Endothelial cell of umbilical vein (primary cell): ENCODE data around the gene ATIC. TPM values are rescaled to one million over a fixed set of nuclear protein-coding genes. Genes with fewer than 3 reads are reported as not detected.

ENCODE experiments used
- BruUV-seq: library from RNA; stranded (reverse); fragments of 400-500 nt; replicated peaks from 2 replicates; lab custom pipeline; 2021; lab: Mats Ljungman, UMichigan
- CTCF ChIA-PET: fragments of 300-600, 350-600 bp; sonication (Branson Sonifier 250); formaldehyde crosslinking; loops from one replicate; lab custom pipeline; 2021; ENCODE audit warnings: antibody characterized with exemption, inconsistent platforms; lab: Charles Lee
- POLR2A ChIA-PET: fragments of 300-600, 350-600 bp; sonication (Branson Sonifier 250); formaldehyde crosslinking; loops from one replicate; lab custom pipeline; 2021; ENCODE audit warnings: antibody characterized with exemption, inconsistent platforms; lab: Charles Lee
- DNase-seq: peaks from one replicate; pipeline ENCODE4 v3.0.0-alpha.2; 2011; ENCODE audit warnings: low read depth, low spot score
- FAIRE-seq: peaks from 2 replicates; lab custom pipeline; 2011; peaks lifted over from hg19 to GRCh38; lab: Jason Lieb, UNC
- H2AFZ ChIP-seq: 2 replicates; pipeline ENCODE4 v1.6.0; 2012; ENCODE audit warnings: low read depth, low read length, control low read depth, inconsistent platforms
- H3K27ac ChIP-seq: 2 replicates; pipeline ENCODE4 v1.5.1; 2011; ENCODE audit warnings: low read depth, mild to moderate bottlenecking, control low read depth, low read length, moderate library complexity; ENCODE audit not compliant: insufficient read depth
- H3K27me3 ChIP-seq, 2 experiments: 2 replicates each; pipeline versions ENCODE4 v1.6.0 to v1.6.1; 2011; ENCODE audit warnings: low read length in 2 of 2, mixed read lengths in 1 of 2; ENCODE audit not compliant: control insufficient read depth in 2 of 2, insufficient read depth in 2 of 2
- H3K36me3 ChIP-seq, 2 experiments: 2 replicates in 1 of 2; 3 replicates in 1 of 2; pipeline ENCODE4 v1.5.1; 2011; ENCODE audit warnings: low read length in 2 of 2, mild to moderate bottlenecking in 1 of 2, moderate library complexity in 1 of 2; ENCODE audit not compliant: control insufficient read depth in 2 of 2, insufficient read depth in 2 of 2; ENCODE audit errors: extremely low read depth in 1 of 2
- H3K4me1 ChIP-seq: 3 replicates; pipeline ENCODE4 v1.5.1; 2011; ENCODE audit warnings: mild to moderate bottlenecking, low read length; ENCODE audit not compliant: control insufficient read depth, insufficient read depth; ENCODE audit errors: extremely low read depth
- H3K4me2 ChIP-seq: 2 replicates; pipeline ENCODE4 v1.6.1; 2011; ENCODE audit warnings: low read length, control low read depth, mixed read lengths; ENCODE audit not compliant: insufficient read depth
- H3K4me3 ChIP-seq, 3 experiments: fragments of 200-600 bp in 1 of 3; sonication (generic), shearing (Covaris generic) in 1 of 3; replicated peaks in 1 of 3; 2 replicates each; pipeline ENCODE4 v1.5.1; 2011 to 2016; ENCODE audit warnings: control low read depth in 3 of 3, low read length in 3 of 3, mild to moderate bottlenecking in 2 of 3, inconsistent platforms in 1 of 3, low read depth in 1 of 3, moderate library complexity in 1 of 3; ENCODE audit not compliant: insufficient read depth in 1 of 3
- H3K79me2 ChIP-seq: 2 replicates; pipeline ENCODE4 v1.6.0; 2012; ENCODE audit warnings: low read length, inconsistent platforms; ENCODE audit not compliant: control insufficient read depth, insufficient read depth
- H3K9ac ChIP-seq: replicated peaks from 2 replicates; pipeline ENCODE3; 2011; ENCODE audit warnings: low read length, control low read depth; ENCODE audit not compliant: insufficient read depth; ENCODE audit errors: extremely low read depth
- H3K9me1 ChIP-seq: replicated peaks from 3 replicates; pipeline ENCODE4 v1.6.0; 2011; ENCODE audit warnings: mild to moderate bottlenecking, low read length; ENCODE audit not compliant: control insufficient read depth, insufficient read depth; ENCODE audit errors: extremely low read depth
- H3K9me3 ChIP-seq: replicated peaks from 2 replicates; pipeline ENCODE4 v1.5.1; 2012; ENCODE audit warnings: low read length, inconsistent platforms; ENCODE audit not compliant: control insufficient read depth, insufficient read depth
- H4K20me1 ChIP-seq: replicated peaks from 2 replicates; pipeline ENCODE3; 2011; ENCODE audit warnings: mild to moderate bottlenecking, low read length; ENCODE audit not compliant: control insufficient read depth, insufficient read depth; ENCODE audit errors: extremely low read depth
- EZH2 ChIP-seq: IDR thresholded peaks from 2 replicates; pipeline ENCODE4 v1.6.1; 2012; ENCODE audit warnings: borderline replicate concordance, low read depth, mild to moderate bottlenecking, moderate library complexity, low read length, inconsistent platforms; ENCODE audit not compliant: severe bottlenecking
- GATA2 ChIP-seq: IDR thresholded peaks from 2 replicates; pipeline ENCODE4 v1.7.0; 2011; ENCODE audit warnings: low read depth, mild to moderate bottlenecking, moderate library complexity, mixed read lengths, low read length; ENCODE audit not compliant: insufficient read length, insufficient read depth
- JUN ChIP-seq: IDR thresholded peaks from 2 replicates; pipeline ENCODE4 v1.6.1; 2011; ENCODE audit warnings: borderline replicate concordance, low read depth; ENCODE audit not compliant: insufficient read length, insufficient read depth
- MAX ChIP-seq: IDR thresholded peaks from 2 replicates; pipeline ENCODE4 v1.6.1; 2011; ENCODE audit not compliant: insufficient read depth, insufficient read length
- MYC ChIP-seq: IDR thresholded peaks from one replicate; pipeline ENCODE4 v1.6.1; 2011; ENCODE audit warnings: mild to moderate bottlenecking, low read depth, low read length
- POLR2AphosphoS5 ChIP-seq: IDR thresholded peaks from 2 replicates; pipeline ENCODE4 v1.6.1; 2012; ENCODE audit warnings: low read depth, mild to moderate bottlenecking, control low read depth, low read length, moderate library complexity; ENCODE audit not compliant: insufficient read depth
- dilution Hi-C: fragments of 300-500 bp; cut with MboI; formaldehyde crosslinking; loops from one replicate; pipeline ENCODE4 v1.15.0; 2019; ENCODE audit warnings: low sequenced_read_pairs; ENCODE audit not compliant: extremely low pct_ligation_motif_present
- intact Hi-C: fragments of 100-400 bp; cut with micrococcal nuclease; formaldehyde crosslinking; loops from one replicate; pipeline ENCODE4 v1.10.0; 2022
- polyA plus RNA-seq, 4 experiments: library from polyadenylated mRNA; depleted of rRNA in 3 of 4; stranded (reverse) in 3 of 4; unstranded in 1 of 4; fragments of >200 nt; gene quantifications; 2 replicates each; pipeline versions ENCODE4 v1.2.1 to v1.2.3, GENCODE V29; 2011 to 2012; ENCODE audit warnings: missing spikeins in 1 of 4
- total RNA-seq: library from RNA; stranded (reverse); gene quantifications from 2 replicates; pipeline ENCODE4 v1.2.3, GENCODE V29; 2021
- TF ChIP-seq, protein P1 (sequence below), 2 donors: IDR thresholded peaks; 1 replicate in 1 of 2; 2 replicates in 1 of 2; pipeline ENCODE4 v1.5.1; 2011; ENCODE audit warnings: low read length in 2 of 2, mild to moderate bottlenecking in 2 of 2, moderate library complexity in 2 of 2, control low read depth in 1 of 2, inconsistent platforms in 1 of 2, low read depth in 1 of 2; ENCODE audit not compliant: insufficient read depth in 1 of 2; ENCODE audit errors: extremely low read depth in 1 of 2

ATIC gene
- total and polyA plus RNA-seq, 2 donors (not counting 3 experiments of a cell fraction or from before 2014, with no cell fraction given) = 29.5 to 80.2 TPM

GRCh38 chr2:215366440-215367032 lies 54.7 kb downstream of the ATIC start:
- TF ChIP-seq JUN (no peak), GATA2 (no peak), POLR2AphosphoS5 (no peak), MYC (no peak), MAX (no peak), EZH2 (no peak)
- TF ChIP-seq, protein P1, sequence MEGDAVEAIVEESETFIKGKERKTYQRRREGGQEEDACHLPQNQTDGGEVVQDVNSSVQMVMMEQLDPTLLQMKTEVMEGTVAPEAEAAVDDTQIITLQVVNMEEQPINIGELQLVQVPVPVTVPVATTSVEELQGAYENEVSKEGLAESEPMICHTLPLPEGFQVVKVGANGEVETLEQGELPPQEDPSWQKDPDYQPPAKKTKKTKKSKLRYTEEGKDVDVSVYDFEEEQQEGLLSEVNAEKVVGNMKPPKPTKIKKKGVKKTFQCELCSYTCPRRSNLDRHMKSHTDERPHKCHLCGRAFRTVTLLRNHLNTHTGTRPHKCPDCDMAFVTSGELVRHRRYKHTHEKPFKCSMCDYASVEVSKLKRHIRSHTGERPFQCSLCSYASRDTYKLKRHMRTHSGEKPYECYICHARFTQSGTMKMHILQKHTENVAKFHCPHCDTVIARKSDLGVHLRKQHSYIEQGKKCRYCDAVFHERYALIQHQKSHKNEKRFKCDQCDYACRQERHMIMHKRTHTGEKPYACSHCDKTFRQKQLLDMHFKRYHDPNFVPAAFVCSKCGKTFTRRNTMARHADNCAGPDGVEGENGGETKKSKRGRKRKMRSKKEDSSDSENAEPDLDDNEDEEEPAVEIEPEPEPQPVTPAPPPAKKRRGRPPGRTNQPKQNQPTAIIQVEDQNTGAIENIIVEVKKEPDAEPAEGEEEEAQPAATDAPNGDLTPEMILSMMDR (IDR thresholded peaks at IDR 0.05; ENCODE audit: extremely low read depth in 1 of 2, insufficient read depth in 1 of 2, low read depth in 1 of 2, low read length in 2 of 2) = no peak
- Histone ChIP-seq H3K27me3 (no peaks in the 10 kb centered on the region), H3K4me2 (no peak overlapping the region), H3K79me2 (peaks cover 2% of the 10 kb centered on the region), H3K27ac (no peak overlapping the region), H3K4me3 (no peak overlapping the region), H2AFZ (no peak overlapping the region), H4K20me1 (no peaks in the 10 kb centered on the region), H3K4me1 (no peaks in the 10 kb centered on the region), H3K36me3 (peaks cover 54 to 82% of the 10 kb centered on the region in 2 experiments), H3K9ac (no peak overlapping the region), H3K9me1 (no peaks in the 10 kb centered on the region), H3K9me3 (no peaks in the 10 kb centered on the region)
- ChIA-PET POLR2A (no interaction called here), CTCF (no interaction called here)
- no TSS peak for BruUV-seq
- no peak for DNase-seq
- no peak for FAIRE-seq
- dilution Hi-C loops = no loop called here
- intact Hi-C loops = no loop called here
